GM18868 (cell line): ENCODE results near the gene EVI2B.
"Not testable (repeated sequence)": the region's sequence is repeated elsewhere in the genome, so short reads cannot be mapped to it uniquely, and the experiment has no call there.

Experiments
- ATAC-seq: cut with Tn5 transposase; IDR thresholded peaks from one replicate; pipeline ENCODE4 v1.9.1; 2021; ENCODE audit warnings: mild to moderate bottlenecking, moderate library complexity; ENCODE audit not compliant: unreplicated experiment

Gene EVI2B

DNA sequence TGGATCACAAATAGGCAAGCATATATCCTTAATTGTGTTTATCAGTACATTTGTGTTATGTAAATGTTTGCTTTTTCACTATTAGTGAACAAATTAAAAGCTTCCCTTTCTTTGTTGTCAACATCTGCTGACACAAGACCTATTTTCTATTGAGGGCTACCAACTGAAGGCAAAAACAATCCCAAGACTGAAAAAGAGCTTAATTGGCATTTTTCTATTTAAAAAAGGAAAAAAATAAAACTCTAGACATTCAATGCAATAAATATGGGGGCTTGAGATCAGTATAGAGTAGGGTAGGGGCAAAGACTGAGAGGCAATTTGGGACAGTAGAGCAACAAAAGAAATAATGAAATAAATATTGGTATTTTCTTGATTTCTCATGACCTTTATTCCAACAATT lies 41.1 kb downstream of the EVI2B start:
- no peak for ATAC-seq

DNA sequence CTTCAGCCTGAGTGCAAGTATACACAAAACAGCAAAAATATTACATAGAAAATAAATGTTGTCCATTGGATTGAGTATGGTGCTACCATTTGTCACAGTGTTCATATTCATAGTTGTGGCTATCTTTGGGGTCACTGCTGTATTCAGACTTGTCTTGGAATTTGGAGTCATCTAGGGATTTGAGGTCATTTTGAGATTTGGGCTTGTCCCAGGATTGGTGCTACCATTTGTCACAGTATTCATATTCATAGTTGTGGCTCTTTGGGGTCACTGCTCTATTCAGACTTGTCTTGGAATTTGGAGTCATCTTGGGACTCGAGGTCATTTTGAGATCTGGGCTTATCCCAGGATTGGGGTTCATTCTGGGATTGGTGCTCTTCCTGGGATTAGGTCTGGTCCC lies 41.6 kb downstream of the EVI2B start:
- no peak for ATAC-seq

DNA sequence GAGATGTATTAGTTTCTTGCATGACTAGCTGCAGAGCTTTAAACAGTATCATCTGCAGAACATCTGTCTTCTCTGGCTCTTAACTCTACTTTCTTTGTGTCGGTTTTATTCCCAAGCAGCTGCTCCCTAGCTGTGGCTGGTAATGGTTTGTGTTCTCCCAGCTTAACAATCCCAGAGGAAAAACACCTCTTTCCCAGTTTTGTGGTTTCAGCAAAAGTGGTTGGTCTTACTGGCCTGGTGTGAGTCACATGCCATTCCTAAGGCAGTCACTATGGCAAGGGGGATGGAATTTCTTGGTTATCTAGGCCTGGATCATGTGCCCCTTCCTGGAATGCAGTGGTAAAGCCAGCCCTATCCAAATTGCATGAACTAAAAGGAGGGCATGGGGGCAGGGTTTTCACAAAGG lies 44.3 kb downstream of the EVI2B start:
- ATAC-seq: no peak

DNA sequence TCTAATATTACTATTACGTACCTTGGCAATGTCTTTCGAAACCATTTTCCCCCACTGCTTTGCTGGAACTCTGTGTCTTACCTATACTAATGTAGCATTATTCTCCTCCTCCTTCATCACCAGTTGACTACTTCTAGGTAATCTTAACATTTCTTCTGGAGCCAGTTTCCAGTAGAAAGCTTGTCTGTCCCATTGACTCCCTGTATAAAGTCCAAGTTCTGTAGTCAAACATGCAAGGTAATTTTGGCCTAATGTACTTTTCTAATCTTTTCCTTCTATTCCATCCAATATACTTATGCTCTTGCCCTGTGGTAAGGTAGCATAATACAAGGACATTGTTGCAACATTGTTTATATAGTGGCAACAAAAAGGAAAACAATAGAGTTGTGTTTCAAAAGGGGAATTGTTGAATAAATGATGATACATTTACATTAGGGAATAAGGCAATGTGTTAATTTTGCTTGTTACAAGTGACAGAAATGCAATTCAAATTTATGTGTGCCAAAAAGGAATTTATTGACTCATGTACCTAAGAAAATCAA lies 44.7 kb downstream of the EVI2B start:
- ATAC-seq: no peak

DNA sequence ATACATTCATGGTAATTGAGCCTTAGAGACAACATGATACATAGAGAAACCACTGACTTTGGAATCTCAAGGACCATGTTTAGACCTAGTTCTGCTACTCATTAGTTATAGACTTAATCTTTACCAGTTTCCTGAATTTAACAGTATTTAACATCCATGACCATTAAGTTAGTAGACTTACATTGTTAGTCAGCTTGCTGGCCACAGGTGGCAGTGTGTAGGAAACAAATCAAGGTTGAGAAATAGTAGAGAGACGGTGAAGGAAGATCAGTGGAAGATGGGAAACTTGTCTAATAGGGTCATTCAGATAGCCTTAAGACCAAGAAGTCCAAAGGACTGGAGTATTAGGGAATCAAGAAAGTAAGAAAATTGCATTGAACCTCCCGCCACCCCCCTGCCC lies 47.8 kb downstream of the EVI2B start:
- ATAC-seq: no peak

DNA sequence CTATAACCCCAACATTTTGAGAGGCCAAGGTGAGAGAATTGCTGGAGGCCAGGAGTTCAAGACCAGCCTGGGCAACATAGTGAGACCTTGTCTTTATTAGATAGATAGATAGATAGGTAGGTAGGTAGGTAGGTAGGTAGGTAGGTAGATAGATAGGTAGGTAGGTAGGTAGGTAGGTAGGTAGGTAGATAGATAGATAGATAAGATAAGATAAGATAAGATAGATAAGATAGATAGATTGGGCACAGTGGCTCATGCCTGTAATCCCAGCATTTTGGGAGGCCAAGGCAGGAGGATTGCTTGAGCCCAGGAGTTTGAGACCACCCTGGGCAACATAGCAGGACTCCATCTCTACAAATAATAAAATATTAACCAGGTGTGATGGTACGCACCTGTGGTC lies 50.9 kb downstream of the EVI2B start:
- ATAC-seq: not testable (repeated sequence)

DNA sequence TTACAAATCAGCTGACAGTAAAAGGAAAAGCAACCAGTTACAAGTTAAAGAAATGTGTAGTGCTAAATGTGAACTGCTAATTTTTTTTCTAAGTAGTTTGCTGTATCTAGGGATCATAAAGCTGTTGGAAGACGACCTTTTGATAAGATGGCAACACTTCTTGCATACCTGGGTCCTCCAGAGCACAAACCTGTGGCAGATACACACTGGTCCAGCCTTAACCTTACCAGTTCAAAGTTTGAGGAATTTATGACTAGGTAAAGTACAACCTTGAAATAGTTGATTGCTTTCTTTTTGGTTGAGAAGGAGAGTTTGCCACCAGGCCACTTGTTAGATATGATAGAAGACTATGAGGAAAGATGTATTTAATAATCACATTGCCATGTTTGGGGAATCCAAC lies 52.3 kb downstream of the EVI2B start:
- no peak for ATAC-seq

DNA sequence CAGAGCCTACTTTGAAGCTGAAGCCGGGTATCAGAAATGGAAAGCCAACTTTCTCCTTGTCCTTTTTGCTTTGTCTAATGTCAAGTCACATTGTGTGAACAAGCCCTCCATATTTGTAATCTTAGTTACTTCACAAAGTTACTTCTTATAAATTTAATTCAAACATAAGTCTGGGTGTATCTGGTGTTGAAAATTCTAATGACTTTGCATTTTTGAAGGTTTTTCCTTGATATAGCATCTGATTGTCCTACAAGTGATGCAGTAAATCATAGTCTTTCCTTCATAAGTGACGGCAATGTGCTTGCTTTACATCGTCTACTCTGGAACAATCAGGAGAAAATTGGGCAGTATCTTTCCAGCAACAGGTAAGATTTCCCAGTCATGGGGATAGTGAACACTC lies 53.7 kb downstream of the EVI2B start:
- no peak for ATAC-seq

DNA sequence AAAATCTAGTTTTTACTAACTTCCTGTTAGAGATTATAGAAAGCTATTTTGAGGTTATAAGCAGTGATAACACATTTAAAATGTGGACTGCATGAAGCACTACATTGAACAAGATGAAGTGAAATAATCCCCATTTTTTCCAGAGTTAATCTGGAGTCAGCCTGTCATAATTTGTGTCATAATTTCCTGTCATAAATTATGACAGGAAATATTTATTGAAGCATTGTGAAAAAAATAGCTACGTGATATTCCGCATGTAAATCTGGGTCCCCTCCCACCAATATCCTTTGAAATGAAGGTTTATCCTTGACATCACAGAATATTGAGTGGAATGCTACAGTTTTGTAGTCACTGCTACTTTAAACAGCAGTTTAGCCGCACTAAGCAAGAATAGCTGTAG lies 56.9 kb downstream of the EVI2B start:
- no peak for ATAC-seq

DNA sequence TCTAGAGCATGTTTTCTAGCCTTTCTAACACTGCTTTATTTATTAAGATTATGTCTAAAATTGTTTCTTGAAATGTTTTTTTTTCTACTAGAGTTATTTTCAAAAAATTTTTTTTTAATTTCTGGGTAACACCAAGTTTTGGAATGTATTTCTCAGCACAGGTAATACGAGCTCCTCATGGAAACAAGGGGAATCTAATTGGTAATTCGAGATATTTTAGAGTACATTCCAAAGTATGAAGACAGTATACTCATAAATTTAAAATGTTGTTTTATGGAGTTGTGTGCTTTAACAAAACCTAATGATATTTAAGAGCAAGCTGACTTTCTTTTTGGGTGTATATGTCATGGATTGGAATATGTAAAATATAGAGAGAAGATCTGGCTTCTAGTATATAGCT lies 59.2 kb downstream of the EVI2B start:
- no peak for ATAC-seq
